Endothelial cell of umbilical vein (primary cell): ENCODE measurements around the gene HEATR5B.

ENCODE experiments used
- EZH2 ChIP-seq: IDR thresholded peaks from 2 replicates; pipeline ENCODE4 v1.6.1; 2012; ENCODE audit warnings: borderline replicate concordance, low read depth, mild to moderate bottlenecking, moderate library complexity, low read length, inconsistent platforms; ENCODE audit not compliant: severe bottlenecking
- MYC ChIP-seq: IDR thresholded peaks from one replicate; pipeline ENCODE4 v1.6.1; 2011; ENCODE audit warnings: mild to moderate bottlenecking, low read depth, low read length
- POLR2A ChIP-seq: IDR thresholded peaks from 2 replicates; pipeline ENCODE4 v1.6.1; 2012; ENCODE audit warnings: low read depth, mild to moderate bottlenecking, control low read depth, low read length
- POLR2AphosphoS5 ChIP-seq: IDR thresholded peaks from 2 replicates; pipeline ENCODE4 v1.6.1; 2012; ENCODE audit warnings: low read depth, mild to moderate bottlenecking, control low read depth, low read length, moderate library complexity; ENCODE audit not compliant: insufficient read depth
- TF ChIP-seq, protein P1 (sequence below), 2 donors: IDR thresholded peaks; 1 replicate in 1 of 2; 2 replicates in 1 of 2; pipeline ENCODE4 v1.5.1; 2011; ENCODE audit warnings: low read length in 2 of 2, mild to moderate bottlenecking in 2 of 2, moderate library complexity in 2 of 2, control low read depth in 1 of 2, inconsistent platforms in 1 of 2, low read depth in 1 of 2; ENCODE audit not compliant: insufficient read depth in 1 of 2; ENCODE audit errors: extremely low read depth in 1 of 2

DNA sequence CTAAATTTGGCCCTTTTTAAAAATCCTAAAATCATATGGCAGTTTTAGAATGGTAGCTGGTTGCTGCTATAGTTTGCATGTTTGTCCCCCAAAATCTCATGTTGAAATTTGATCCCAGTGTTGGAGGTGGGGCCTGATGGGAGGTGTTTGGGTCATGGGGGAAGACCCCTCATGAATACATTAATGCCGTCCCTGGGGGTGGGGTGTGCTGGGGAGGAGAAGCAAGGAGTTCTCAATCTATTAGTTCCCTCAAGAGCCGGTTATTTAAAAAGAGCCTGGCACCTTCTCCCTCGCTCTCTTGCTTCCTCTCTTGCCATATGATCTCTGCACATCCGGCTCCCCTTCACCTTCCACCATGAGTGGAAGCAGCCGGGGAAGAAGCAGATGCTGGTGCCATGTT is 21.0 kb upstream of the HEATR5B start:
- TF ChIP-seq, protein P1, sequence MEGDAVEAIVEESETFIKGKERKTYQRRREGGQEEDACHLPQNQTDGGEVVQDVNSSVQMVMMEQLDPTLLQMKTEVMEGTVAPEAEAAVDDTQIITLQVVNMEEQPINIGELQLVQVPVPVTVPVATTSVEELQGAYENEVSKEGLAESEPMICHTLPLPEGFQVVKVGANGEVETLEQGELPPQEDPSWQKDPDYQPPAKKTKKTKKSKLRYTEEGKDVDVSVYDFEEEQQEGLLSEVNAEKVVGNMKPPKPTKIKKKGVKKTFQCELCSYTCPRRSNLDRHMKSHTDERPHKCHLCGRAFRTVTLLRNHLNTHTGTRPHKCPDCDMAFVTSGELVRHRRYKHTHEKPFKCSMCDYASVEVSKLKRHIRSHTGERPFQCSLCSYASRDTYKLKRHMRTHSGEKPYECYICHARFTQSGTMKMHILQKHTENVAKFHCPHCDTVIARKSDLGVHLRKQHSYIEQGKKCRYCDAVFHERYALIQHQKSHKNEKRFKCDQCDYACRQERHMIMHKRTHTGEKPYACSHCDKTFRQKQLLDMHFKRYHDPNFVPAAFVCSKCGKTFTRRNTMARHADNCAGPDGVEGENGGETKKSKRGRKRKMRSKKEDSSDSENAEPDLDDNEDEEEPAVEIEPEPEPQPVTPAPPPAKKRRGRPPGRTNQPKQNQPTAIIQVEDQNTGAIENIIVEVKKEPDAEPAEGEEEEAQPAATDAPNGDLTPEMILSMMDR (IDR thresholded peaks at IDR 0.05; ENCODE audit: extremely low read depth in 1 of 2, insufficient read depth in 1 of 2, low read depth in 1 of 2, low read length in 2 of 2), result no peak
- TF ChIP-seq MYC, result no peak
- no peak for TF ChIP-seq POLR2AphosphoS5
- no peak for TF ChIP-seq EZH2
- no peak for TF ChIP-seq POLR2A
